ENCODE results near the gene CAGE1. TPM values are rescaled to one million over a fixed set of nuclear protein-coding genes. Genes with fewer than 3 reads are reported as not detected.

The CAGE1 gene
- total and polyA plus RNA-seq, 2 experiments from 2014 or later = 0.07 TPM; not detected in 1

DNA sequence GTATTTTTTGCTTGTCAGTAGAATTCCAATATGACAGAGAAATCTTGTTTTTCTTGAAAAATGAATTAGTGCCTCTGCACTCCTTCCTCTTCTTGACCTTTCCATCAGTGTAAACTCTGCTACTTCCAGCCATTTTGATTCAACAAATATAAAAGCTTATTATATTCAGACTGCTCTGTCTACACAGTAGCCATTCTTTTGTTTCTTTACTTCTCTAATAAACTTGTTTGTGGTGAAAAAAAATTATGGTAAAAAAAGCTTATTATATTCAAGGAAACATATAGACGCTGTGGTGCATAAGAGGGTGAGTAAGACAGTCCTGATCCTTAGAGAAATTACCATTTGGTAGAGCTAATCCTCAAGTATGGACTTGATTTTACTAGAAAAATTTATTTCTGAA is 11.6 kb downstream of the CAGE1 start:
- Mint-ChIP-seq H3K27me3 (ENCODE audit: insufficient read depth, low read depth, poor library complexity) (no peaks in the 10 kb centered on the region), H3K9me3 (no peaks in the 10 kb centered on the region), H3K4me3 (no peak overlapping the region), H3K27ac (no peak overlapping the region), H3K36me3 (ENCODE audit: low read depth) (no peaks in the 10 kb centered on the region), H3K4me1 (no peaks in the 10 kb centered on the region; the same call in 2 of the 3 replicates)
- H2AFZ ChIP-seq = no peak overlapping the region
- ATAC-seq (no peak), DNase-seq (ENCODE audit: low spot score) (no peak)
- H3K4me1 ChIP-seq (ENCODE audit: insufficient read depth) = no peaks in the 10 kb centered on the region
- H3K36me3 ChIP-seq (ENCODE audit: insufficient read depth) = no peaks in the 10 kb centered on the region
- no peaks in the 10 kb centered on the region for H3F3A ChIP-seq (replicated peaks; ENCODE audit: low read depth)
- no peak overlapping the region for H3K4me2 ChIP-seq
- H3K79me2 ChIP-seq (replicated peaks; ENCODE audit: insufficient read depth) = no peaks in the 10 kb centered on the region
- no peaks in the 10 kb centered on the region for H3K27me3 ChIP-seq (ENCODE audit: insufficient read depth)
- no peaks in the 10 kb centered on the region for H3K9me2 ChIP-seq (ENCODE audit: insufficient read depth)
- H4K20me1 ChIP-seq (replicated peaks; ENCODE audit: insufficient read depth) = no peaks in the 10 kb centered on the region
- TF ChIP-seq CREB1 (CRISPR knock-in tag; IDR thresholded peaks at IDR 0.05; ENCODE audit: low read depth) (no peak), NANOG (IDR thresholded peaks at IDR 0.05; ENCODE audit: borderline replicate concordance) (no peak), EZH2phosphoT487 (IDR thresholded peaks at IDR 0.05; ENCODE audit: unreplicated experiment) (no peak), ZNF114 (CRISPR knock-in tag; IDR thresholded peaks at IDR 0.05) (no peak), ZNF331 (CRISPR knock-in tag; IDR thresholded peaks at IDR 0.05; ENCODE audit: low read depth) (no peak), POLR2AphosphoS5 (IDR thresholded peaks at IDR 0.05; ENCODE audit: low read depth) (no peak), STAT1 (IDR thresholded peaks at IDR 0.05; ENCODE audit: unreplicated experiment) (no peak), EZH2 (IDR thresholded peaks at IDR 0.05; ENCODE audit: low read depth, unreplicated experiment) (no peak), JUNB (IDR thresholded peaks at IDR 0.05; ENCODE audit: unreplicated experiment) (no peak)
- TF ChIP-seq, protein P1, sequence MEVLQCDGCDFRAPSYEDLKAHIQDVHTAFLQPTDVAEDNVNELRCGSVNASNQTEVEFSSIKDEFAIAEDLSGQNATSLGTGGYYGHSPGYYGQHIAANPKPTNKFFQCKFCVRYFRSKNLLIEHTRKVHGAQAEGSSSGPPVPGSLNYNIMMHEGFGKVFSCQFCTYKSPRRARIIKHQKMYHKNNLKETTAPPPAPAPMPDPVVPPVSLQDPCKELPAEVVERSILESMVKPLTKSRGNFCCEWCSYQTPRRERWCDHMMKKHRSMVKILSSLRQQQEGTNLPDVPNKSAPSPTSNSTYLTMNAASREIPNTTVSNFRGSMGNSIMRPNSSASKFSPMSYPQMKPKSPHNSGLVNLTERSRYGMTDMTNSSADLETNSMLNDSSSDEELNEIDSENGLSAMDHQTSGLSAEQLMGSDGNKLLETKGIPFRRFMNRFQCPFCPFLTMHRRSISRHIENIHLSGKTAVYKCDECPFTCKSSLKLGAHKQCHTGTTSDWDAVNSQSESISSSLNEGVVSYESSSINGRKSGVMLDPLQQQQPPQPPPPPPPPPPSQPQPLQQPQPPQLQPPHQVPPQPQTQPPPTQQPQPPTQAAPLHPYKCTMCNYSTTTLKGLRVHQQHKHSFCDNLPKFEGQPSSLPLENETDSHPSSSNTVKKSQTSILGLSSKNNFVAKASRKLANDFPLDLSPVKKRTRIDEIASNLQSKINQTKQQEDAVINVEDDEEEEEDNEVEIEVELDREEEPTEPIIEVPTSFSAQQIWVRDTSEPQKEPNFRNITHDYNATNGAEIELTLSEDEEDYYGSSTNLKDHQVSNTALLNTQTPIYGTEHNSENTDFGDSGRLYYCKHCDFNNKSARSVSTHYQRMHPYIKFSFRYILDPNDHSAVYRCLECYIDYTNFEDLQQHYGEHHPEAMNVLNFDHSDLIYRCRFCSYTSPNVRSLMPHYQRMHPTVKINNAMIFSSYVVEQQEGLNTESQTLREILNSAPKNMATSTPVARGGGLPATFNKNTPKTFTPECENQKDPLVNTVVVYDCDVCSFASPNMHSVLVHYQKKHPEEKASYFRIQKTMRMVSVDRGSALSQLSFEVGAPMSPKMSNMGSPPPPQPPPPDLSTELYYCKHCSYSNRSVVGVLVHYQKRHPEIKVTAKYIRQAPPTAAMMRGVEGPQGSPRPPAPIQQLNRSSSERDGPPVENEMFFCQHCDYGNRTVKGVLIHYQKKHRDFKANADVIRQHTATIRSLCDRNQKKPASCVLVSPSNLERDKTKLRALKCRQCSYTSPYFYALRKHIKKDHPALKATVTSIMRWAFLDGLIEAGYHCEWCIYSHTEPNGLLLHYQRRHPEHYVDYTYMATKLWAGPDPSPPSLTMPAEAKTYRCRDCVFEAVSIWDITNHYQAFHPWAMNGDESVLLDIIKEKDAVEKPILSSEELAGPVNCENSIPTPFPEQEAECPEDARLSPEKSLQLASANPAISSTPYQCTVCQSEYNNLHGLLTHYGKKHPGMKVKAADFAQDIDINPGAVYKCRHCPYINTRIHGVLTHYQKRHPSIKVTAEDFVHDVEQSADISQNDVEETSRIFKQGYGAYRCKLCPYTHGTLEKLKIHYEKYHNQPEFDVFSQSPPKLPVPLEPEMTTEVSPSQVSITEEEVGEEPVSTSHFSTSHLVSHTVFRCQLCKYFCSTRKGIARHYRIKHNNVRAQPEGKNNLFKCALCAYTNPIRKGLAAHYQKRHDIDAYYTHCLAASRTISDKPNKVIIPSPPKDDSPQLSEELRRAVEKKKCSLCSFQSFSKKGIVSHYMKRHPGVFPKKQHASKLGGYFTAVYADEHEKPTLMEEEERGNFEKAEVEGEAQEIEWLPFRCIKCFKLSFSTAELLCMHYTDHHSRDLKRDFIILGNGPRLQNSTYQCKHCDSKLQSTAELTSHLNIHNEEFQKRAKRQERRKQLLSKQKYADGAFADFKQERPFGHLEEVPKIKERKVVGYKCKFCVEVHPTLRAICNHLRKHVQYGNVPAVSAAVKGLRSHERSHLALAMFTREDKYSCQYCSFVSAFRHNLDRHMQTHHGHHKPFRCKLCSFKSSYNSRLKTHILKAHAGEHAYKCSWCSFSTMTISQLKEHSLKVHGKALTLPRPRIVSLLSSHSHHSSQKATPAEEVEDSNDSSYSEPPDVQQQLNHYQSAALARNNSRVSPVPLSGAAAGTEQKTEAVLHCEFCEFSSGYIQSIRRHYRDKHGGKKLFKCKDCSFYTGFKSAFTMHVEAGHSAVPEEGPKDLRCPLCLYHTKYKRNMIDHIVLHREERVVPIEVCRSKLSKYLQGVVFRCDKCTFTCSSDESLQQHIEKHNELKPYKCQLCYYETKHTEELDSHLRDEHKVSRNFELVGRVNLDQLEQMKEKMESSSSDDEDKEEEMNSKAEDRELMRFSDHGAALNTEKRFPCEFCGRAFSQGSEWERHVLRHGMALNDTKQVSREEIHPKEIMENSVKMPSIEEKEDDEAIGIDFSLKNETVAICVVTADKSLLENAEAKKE (CRISPR knock-in tag; IDR thresholded peaks at IDR 0.05) = no peak
- TF ChIP-seq, protein P2, sequence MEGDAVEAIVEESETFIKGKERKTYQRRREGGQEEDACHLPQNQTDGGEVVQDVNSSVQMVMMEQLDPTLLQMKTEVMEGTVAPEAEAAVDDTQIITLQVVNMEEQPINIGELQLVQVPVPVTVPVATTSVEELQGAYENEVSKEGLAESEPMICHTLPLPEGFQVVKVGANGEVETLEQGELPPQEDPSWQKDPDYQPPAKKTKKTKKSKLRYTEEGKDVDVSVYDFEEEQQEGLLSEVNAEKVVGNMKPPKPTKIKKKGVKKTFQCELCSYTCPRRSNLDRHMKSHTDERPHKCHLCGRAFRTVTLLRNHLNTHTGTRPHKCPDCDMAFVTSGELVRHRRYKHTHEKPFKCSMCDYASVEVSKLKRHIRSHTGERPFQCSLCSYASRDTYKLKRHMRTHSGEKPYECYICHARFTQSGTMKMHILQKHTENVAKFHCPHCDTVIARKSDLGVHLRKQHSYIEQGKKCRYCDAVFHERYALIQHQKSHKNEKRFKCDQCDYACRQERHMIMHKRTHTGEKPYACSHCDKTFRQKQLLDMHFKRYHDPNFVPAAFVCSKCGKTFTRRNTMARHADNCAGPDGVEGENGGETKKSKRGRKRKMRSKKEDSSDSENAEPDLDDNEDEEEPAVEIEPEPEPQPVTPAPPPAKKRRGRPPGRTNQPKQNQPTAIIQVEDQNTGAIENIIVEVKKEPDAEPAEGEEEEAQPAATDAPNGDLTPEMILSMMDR (conservative IDR thresholded peaks at IDR 0.05; ENCODE audit: low read depth in 2 of 2) = no peak
- TF ChIP-seq, protein P3, sequence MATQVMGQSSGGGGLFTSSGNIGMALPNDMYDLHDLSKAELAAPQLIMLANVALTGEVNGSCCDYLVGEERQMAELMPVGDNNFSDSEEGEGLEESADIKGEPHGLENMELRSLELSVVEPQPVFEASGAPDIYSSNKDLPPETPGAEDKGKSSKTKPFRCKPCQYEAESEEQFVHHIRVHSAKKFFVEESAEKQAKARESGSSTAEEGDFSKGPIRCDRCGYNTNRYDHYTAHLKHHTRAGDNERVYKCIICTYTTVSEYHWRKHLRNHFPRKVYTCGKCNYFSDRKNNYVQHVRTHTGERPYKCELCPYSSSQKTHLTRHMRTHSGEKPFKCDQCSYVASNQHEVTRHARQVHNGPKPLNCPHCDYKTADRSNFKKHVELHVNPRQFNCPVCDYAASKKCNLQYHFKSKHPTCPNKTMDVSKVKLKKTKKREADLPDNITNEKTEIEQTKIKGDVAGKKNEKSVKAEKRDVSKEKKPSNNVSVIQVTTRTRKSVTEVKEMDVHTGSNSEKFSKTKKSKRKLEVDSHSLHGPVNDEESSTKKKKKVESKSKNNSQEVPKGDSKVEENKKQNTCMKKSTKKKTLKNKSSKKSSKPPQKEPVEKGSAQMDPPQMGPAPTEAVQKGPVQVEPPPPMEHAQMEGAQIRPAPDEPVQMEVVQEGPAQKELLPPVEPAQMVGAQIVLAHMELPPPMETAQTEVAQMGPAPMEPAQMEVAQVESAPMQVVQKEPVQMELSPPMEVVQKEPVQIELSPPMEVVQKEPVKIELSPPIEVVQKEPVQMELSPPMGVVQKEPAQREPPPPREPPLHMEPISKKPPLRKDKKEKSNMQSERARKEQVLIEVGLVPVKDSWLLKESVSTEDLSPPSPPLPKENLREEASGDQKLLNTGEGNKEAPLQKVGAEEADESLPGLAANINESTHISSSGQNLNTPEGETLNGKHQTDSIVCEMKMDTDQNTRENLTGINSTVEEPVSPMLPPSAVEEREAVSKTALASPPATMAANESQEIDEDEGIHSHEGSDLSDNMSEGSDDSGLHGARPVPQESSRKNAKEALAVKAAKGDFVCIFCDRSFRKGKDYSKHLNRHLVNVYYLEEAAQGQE (IDR thresholded peaks at IDR 0.05; ENCODE audit: unreplicated experiment) = no peak
- TF ChIP-seq, protein P4, sequence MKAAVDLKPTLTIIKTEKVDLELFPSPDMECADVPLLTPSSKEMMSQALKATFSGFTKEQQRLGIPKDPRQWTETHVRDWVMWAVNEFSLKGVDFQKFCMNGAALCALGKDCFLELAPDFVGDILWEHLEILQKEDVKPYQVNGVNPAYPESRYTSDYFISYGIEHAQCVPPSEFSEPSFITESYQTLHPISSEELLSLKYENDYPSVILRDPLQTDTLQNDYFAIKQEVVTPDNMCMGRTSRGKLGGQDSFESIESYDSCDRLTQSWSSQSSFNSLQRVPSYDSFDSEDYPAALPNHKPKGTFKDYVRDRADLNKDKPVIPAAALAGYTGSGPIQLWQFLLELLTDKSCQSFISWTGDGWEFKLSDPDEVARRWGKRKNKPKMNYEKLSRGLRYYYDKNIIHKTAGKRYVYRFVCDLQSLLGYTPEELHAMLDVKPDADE (IDR thresholded peaks at IDR 0.05) = no peak
- H3K27ac ChIP-seq (ENCODE audit: low read depth) = no peak overlapping the region
- H3K4me3 ChIP-seq = no peak overlapping the region
